ENCODE results near the gene ACTN4.

ACTN4 gene

GRCh38 chr19:38712161-38712748 lies 64.8 kb downstream of the ACTN4 start:
- Histone ChIP-seq H3K4me3 (ENCODE audit: low read depth in 1 of 2, low read length in 2 of 2) (no peak overlapping the region), H2AFZ (ENCODE audit: low read depth, low read length) (no peak overlapping the region), H3K4me2 (ENCODE audit: insufficient read depth, low read length) (no peak overlapping the region), H3K9ac (ENCODE audit: low read depth, low read length) (no peak overlapping the region), H3K9me3 (ENCODE audit: insufficient read depth, low read length, severe bottlenecking) (no peaks in the 10 kb centered on the region), H3K4me1 (ENCODE audit: insufficient read depth, low read length) (no peaks in the 10 kb centered on the region), H3K36me3 (ENCODE audit: insufficient read depth, low read length) (peaks cover 88% of the 10 kb centered on the region), H3K79me2 (ENCODE audit: insufficient read depth, low read length) (no peaks in the 10 kb centered on the region), H3K27ac (ENCODE audit: low read length) (no peak overlapping the region), H3K27me3 (ENCODE audit: insufficient read depth, low read length, poor library complexity) (no peaks in the 10 kb centered on the region), H4K20me1 (ENCODE audit: insufficient read depth, low read length) (peaks cover 12% of the 10 kb centered on the region; the same call in 1 of the 2 replicates)
- TF ChIP-seq CTCF (IDR thresholded peaks at IDR 0.05; ENCODE audit: borderline replicate concordance, extremely low read depth, low read length, poor library complexity, severe bottlenecking) = no peak
- TF ChIP-seq EZH2 (IDR thresholded peaks at IDR 0.05; ENCODE audit: borderline replicate concordance, low read depth, low read length, severe bottlenecking) = no peak
- DNase-seq (no peak), ATAC-seq (ENCODE audit: insufficient read depth, low read depth) (no peak)

- no peaks in the 10 kb centered on the region for H3K9me3 ChIP-seq (ENCODE audit: insufficient read depth, low read length, severe bottlenecking)
- no peaks in the 10 kb centered on the region for H3K27me3 ChIP-seq (ENCODE audit: insufficient read depth, low read length, poor library complexity)
- TF ChIP-seq CTCF (IDR thresholded peaks at IDR 0.05; ENCODE audit: borderline replicate concordance, extremely low read depth, low read length, poor library complexity, severe bottlenecking) = no peak
- no peak for TF ChIP-seq EZH2 (IDR thresholded peaks at IDR 0.05; ENCODE audit: borderline replicate concordance, low read depth, low read length, severe bottlenecking)
- H3K4me2 ChIP-seq (ENCODE audit: insufficient read depth, low read length) = no peak overlapping the region
- ATAC-seq (ENCODE audit: insufficient read depth, low read depth) (no peak), DNase-seq (no peak)
- H4K20me1 ChIP-seq (ENCODE audit: insufficient read depth, low read length) = peaks cover 12% of the 10 kb centered on the region; the same call in 1 of the 2 replicates
- no peaks in the 10 kb centered on the region for H3K79me2 ChIP-seq (ENCODE audit: insufficient read depth, low read length)
- H3K4me3 ChIP-seq (ENCODE audit: low read depth in 1 of 2, low read length in 2 of 2) = no peak overlapping the region
- no peak overlapping the region for H3K9ac ChIP-seq (ENCODE audit: low read depth, low read length)
- peaks cover 87% of the 10 kb centered on the region for H3K36me3 ChIP-seq (ENCODE audit: insufficient read depth, low read length)
- H3K27ac ChIP-seq (ENCODE audit: low read length) = no peak overlapping the region
- no peaks in the 10 kb centered on the region for H3K4me1 ChIP-seq (ENCODE audit: insufficient read depth, low read length)
- no peak overlapping the region for H2AFZ ChIP-seq (ENCODE audit: low read depth, low read length)
These were observed 65.8 kb downstream of the ACTN4 start for GRCh38 chr19:38713227-38713649.

GRCh38 chr19:38713865-38714264 lies 66.4 kb downstream of the ACTN4 start:
- peaks cover 86% of the 10 kb centered on the region for H3K36me3 ChIP-seq (ENCODE audit: insufficient read depth, low read length)
- no peak overlapping the region for H3K27ac ChIP-seq (ENCODE audit: low read length)
- DNase-seq = no peak
- no peak for ATAC-seq (ENCODE audit: insufficient read depth, low read depth)
- H3K4me3 ChIP-seq (ENCODE audit: low read depth in 1 of 2, low read length in 2 of 2) = no peak overlapping the region
- no peak overlapping the region for H3K4me2 ChIP-seq (ENCODE audit: insufficient read depth, low read length)
- no peaks in the 10 kb centered on the region for H3K4me1 ChIP-seq (ENCODE audit: insufficient read depth, low read length)
- no peak for TF ChIP-seq EZH2 (IDR thresholded peaks at IDR 0.05; ENCODE audit: borderline replicate concordance, low read depth, low read length, severe bottlenecking)
- TF ChIP-seq CTCF (IDR thresholded peaks at IDR 0.05; ENCODE audit: borderline replicate concordance, extremely low read depth, low read length, poor library complexity, severe bottlenecking) = no peak
- H2AFZ ChIP-seq (ENCODE audit: low read depth, low read length) = no peak overlapping the region
- no peaks in the 10 kb centered on the region for H3K79me2 ChIP-seq (ENCODE audit: insufficient read depth, low read length)
- H3K27me3 ChIP-seq (ENCODE audit: insufficient read depth, low read length, poor library complexity) = no peaks in the 10 kb centered on the region
- peaks cover 15% of the 10 kb centered on the region; the same call in 1 of the 2 replicates for H4K20me1 ChIP-seq (ENCODE audit: insufficient read depth, low read length)
- no peak overlapping the region for H3K9ac ChIP-seq (ENCODE audit: low read depth, low read length)
- no peaks in the 10 kb centered on the region for H3K9me3 ChIP-seq (ENCODE audit: insufficient read depth, low read length, severe bottlenecking)

All from DND-41 (cell line).